Gastrocnemius medialis (tissue), 4 donors: ENCODE data around the gene SLC16A10. TPM values are rescaled to one million over a fixed set of nuclear protein-coding genes. Genes with fewer than 3 reads are reported as not detected.

Source experiments
- ATAC-seq, 2 donors: fragments of 150-250 bp; one replicate each; pipeline ENCODE4 v1.9.1; 2016
- DNase-seq, 2 donors: peaks; one replicate each; pipeline ENCODE4 v3.0.0-alpha.2; 2019
- H3K27ac ChIP-seq, 4 donors: fragments of 200-600 bp; sonication (generic); 1 replicate in 1 of 4; 2 replicates in 3 of 4; pipeline ENCODE4 v1.5.1; 2016 to 2018; ENCODE audit warnings: mild to moderate bottlenecking in 2 of 4, moderate library complexity in 1 of 4
- H3K27me3 ChIP-seq, 3 donors: fragments of 200-600 bp; sonication (generic) in 2 of 3; 1 replicate in 1 of 3; 2 replicates in 2 of 3; pipeline versions ENCODE4 v1.5.1 to v1.6.0; 2016 to 2019; ENCODE audit warnings: mild to moderate bottlenecking in 1 of 3, moderate library complexity in 1 of 3
- H3K36me3 ChIP-seq, 2 donors: fragments of 200-600 bp; sonication (generic) in 1 of 2; one replicate each; pipeline ENCODE4 v1.5.1; 2017 to 2018
- H3K4me1 ChIP-seq, 2 donors: fragments of 200-600 bp; sonication (generic) in 1 of 2; one replicate each; pipeline ENCODE4 v1.5.1; 2016 to 2017; ENCODE audit warnings: mild to moderate bottlenecking in 2 of 2
- H3K4me3 ChIP-seq, 4 donors: fragments of 200-600 bp; sonication (generic) in 3 of 4; 1 replicate in 1 of 4; 2 replicates in 3 of 4; pipeline ENCODE4 v1.5.1; 2016 to 2019; ENCODE audit warnings: mild to moderate bottlenecking in 2 of 4
- H3K9me3 ChIP-seq, 3 donors: fragments of 200-600 bp; sonication (generic) in 2 of 3; 1 replicate in 1 of 3; 2 replicates in 2 of 3; pipeline ENCODE4 v1.5.1; 2016 to 2019
- CTCF ChIP-seq, 5 experiments: fragments of 450-650 bp in 3 of 5; fragments of 200-600 bp in 2 of 5; sonication (generic) in 2 of 5; IDR thresholded peaks in 4 of 5; conservative IDR thresholded peaks in 1 of 5; 1 replicate in 4 of 5; 2 replicates in 1 of 5; pipeline ENCODE4 v1.5.1; 2016 to 2019; ENCODE audit warnings: antibody characterized with exemption in 5 of 5, mild to moderate bottlenecking in 3 of 5, moderate library complexity in 3 of 5
- POLR2A ChIP-seq, 2 donors: fragments of 450-650 bp; IDR thresholded peaks; one replicate each; pipeline ENCODE4 v1.6.1; 2017; ENCODE audit warnings: antibody characterized with exemption in 2 of 2, mild to moderate bottlenecking in 2 of 2, moderate library complexity in 2 of 2
- in situ Hi-C, 4 donors: fragments of 200-750 bp; cut with MboI; loops; one replicate each; pipeline versions ENCODE4 v1.15.0 to v1.8.0; 2017; ENCODE audit warnings: low sequenced_read_pairs in 4 of 4
- intact Hi-C: fragments of 100-400 bp; cut with DNase I; formaldehyde crosslinking; loops from one replicate; pipeline ENCODE4 v1.15.1; 2023; ENCODE audit warnings: low total_unique reads
- total RNA-seq, 4 donors: library from RNA; depleted of rRNA; stranded (reverse); fragments of >200 nt; gene quantifications; one replicate each; pipeline versions ENCODE4 v1.1.0 to v1.2.3, GENCODE V29; 2016

The SLC16A10 gene
- total RNA-seq, 4 donors from 2014 or later = 81.5 to 167 (median 144) TPM

- no peak overlapping the region for H3K27ac ChIP-seq
- no peak for ATAC-seq
- no peak for DNase-seq
- H3K36me3 ChIP-seq = no peaks in the 10 kb centered on the region
- intact Hi-C loops = no loop called here
- TF ChIP-seq CTCF (IDR thresholded peaks at IDR 0.05 in 4 of 5, conservative IDR thresholded peaks at IDR 0.05 in 1 of 5) (no peak), POLR2A (IDR thresholded peaks at IDR 0.05) (no peak)
- H3K4me3 ChIP-seq = no peak overlapping the region
- no peaks in the 10 kb centered on the region for H3K27me3 ChIP-seq
- in situ Hi-C loops = loop anchor here in 1 of 4 donors (25.0 kb wide), 1 partner anchor 144 kb away; no protein-coding TSS in a partner anchor
- no peaks in the 10 kb centered on the region for H3K9me3 ChIP-seq
- peaks cover 26 to 29% of the 10 kb centered on the region in 2 donors for H3K4me1 ChIP-seq
These were observed 19.0 kb upstream of the SLC16A10 start for GRCh38 chr6:111068109-111068865.

DNA sequence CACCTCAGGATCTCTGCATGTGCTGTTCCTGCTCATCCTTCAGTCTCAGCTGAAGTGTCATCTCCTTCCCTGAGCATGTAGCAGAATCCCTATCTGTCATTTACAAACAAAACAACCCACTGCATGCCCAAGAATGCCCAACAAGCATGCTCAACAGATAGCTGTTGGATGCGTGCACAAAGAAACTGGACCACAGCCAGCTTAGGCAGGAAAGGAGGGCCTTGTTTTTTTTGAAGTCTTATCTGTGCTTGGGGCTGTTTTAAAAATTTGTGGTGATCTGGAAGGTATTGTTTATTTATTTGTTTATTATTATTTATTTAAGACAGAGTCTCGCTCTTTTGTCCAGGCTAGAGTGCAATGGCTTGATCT, 18.5 kb upstream of the SLC16A10 start:
- TF ChIP-seq CTCF (IDR thresholded peaks at IDR 0.05 in 4 of 5, conservative IDR thresholded peaks at IDR 0.05 in 1 of 5) = no peak
- TF ChIP-seq POLR2A (IDR thresholded peaks at IDR 0.05) = no peak
- DNase-seq (no peak), ATAC-seq (no peak)
- H3K27ac ChIP-seq = peak overlapping the region in 2 of 4 donors; percentile 75 to 77
- H3K36me3 ChIP-seq = no peaks in the 10 kb centered on the region
- no peak overlapping the region for H3K4me3 ChIP-seq
- H3K27me3 ChIP-seq = no peaks in the 10 kb centered on the region
- intact Hi-C loops = no loop called here
- in situ Hi-C loops = loop anchor here in 1 of 4 donors (25.0 kb wide), 1 partner anchor 143 kb away; no protein-coding TSS in a partner anchor
- no peaks in the 10 kb centered on the region for H3K9me3 ChIP-seq
- peaks cover 26 to 29% of the 10 kb centered on the region in 2 donors for H3K4me1 ChIP-seq

- intact Hi-C loops = no loop called here
- peak overlapping the region; percentile 69 to 77 (median 76) for H3K27ac ChIP-seq
- H3K4me3 ChIP-seq = no peak overlapping the region
- H3K27me3 ChIP-seq = no peaks in the 10 kb centered on the region
- ATAC-seq = peak in 1 of 2 donors; percentile 26
- in situ Hi-C loops = loop anchor here in 1 of 4 donors (25.0 kb wide), 1 partner anchor 143 kb away; no protein-coding TSS in a partner anchor
- no peaks in the 10 kb centered on the region for H3K36me3 ChIP-seq
- TF ChIP-seq POLR2A (IDR thresholded peaks at IDR 0.05) (no peak), CTCF (IDR thresholded peaks at IDR 0.05 in 4 of 5, conservative IDR thresholded peaks at IDR 0.05 in 1 of 5) (no peak)
- peaks cover 26 to 29% of the 10 kb centered on the region in 2 donors for H3K4me1 ChIP-seq
- H3K9me3 ChIP-seq = no peaks in the 10 kb centered on the region
- DNase-seq = no peak
These were observed 17.8 kb upstream of the SLC16A10 start for GRCh38 chr6:111069382-111070104.

GRCh38 chr6:111070105-111071005, 16.9 kb upstream of the SLC16A10 start:
- H3K4me1 ChIP-seq = peaks cover 26 to 29% of the 10 kb centered on the region in 2 donors
- H3K4me3 ChIP-seq = peak overlapping the region in 1 of 4 donors; percentile 16
- TF ChIP-seq CTCF (IDR thresholded peaks at IDR 0.05 in 4 of 5, conservative IDR thresholded peaks at IDR 0.05 in 1 of 5) (no peak), POLR2A (IDR thresholded peaks at IDR 0.05) (peak in 1 of 2 donors; percentile 37)
- no peaks in the 10 kb centered on the region for H3K36me3 ChIP-seq
- H3K27ac ChIP-seq = peak overlapping the region; percentile 69 to 77 (median 76)
- H3K27me3 ChIP-seq = no peaks in the 10 kb centered on the region
- DNase-seq (no peak), ATAC-seq (peak; percentile 83 to 89)
- H3K9me3 ChIP-seq = no peaks in the 10 kb centered on the region
- in situ Hi-C loops = loop anchor here in 1 of 4 donors (25.0 kb wide), 1 partner anchor 142 kb away; no protein-coding TSS in a partner anchor
- intact Hi-C loops = no loop called here
